CD14-positive monocyte (primary cell): Measurements from ENCODE around the gene KYNU. TPM values are rescaled to one million over a fixed set of nuclear protein-coding genes. Genes with fewer than 3 reads are reported as not detected.

Experiments
- DNase-seq, 3 donors: peaks; one replicate each; pipeline ENCODE4 v3.0.0-alpha.2; 2011 to 2022
- H2AFZ ChIP-seq: 2 replicates; pipeline ENCODE4 v1.6.0; 2012; ENCODE audit warnings: mild to moderate bottlenecking, low read depth, low read length, inconsistent platforms; ENCODE audit not compliant: insufficient read depth, poor library complexity, severe bottlenecking
- H3K27ac ChIP-seq, 2 donors: 1 replicate in 1 of 2; 2 replicates in 1 of 2; pipeline ENCODE4 v1.5.1; 2012 to 2013; ENCODE audit warnings: low read length in 2 of 2, control low read depth in 1 of 2, inconsistent platforms in 1 of 2, low read depth in 1 of 2, mild to moderate bottlenecking in 1 of 2
- H3K27me3 ChIP-seq, 2 donors: one replicate each; pipeline versions ENCODE4 v1.6.0 to v1.6.1; 2011 to 2013; ENCODE audit warnings: low read length in 2 of 2; ENCODE audit not compliant: control insufficient read depth in 2 of 2, insufficient read depth in 2 of 2
- H3K36me3 ChIP-seq, 2 donors: replicated peaks in 1 of 2; 1 replicate in 1 of 2; 2 replicates in 1 of 2; pipeline versions ENCODE4 v1.5.1 to v1.6.1; 2012 to 2013; ENCODE audit warnings: low read length in 2 of 2, control low read depth in 1 of 2, inconsistent platforms in 1 of 2, mild to moderate bottlenecking in 1 of 2; ENCODE audit not compliant: insufficient read depth in 2 of 2, control insufficient read depth in 1 of 2
- H3K4me1 ChIP-seq, 2 donors: 1 replicate in 1 of 2; 2 replicates in 1 of 2; pipeline versions ENCODE4 v1.5.1 to v1.6.1; 2012 to 2013; ENCODE audit warnings: low read length in 2 of 2, control low read depth in 1 of 2, inconsistent platforms in 1 of 2, mild to moderate bottlenecking in 1 of 2, moderate library complexity in 1 of 2; ENCODE audit not compliant: insufficient read depth in 2 of 2, control insufficient read depth in 1 of 2
- H3K4me2 ChIP-seq: replicated peaks from 2 replicates; pipeline ENCODE3; 2012; ENCODE audit warnings: low read length, moderate library complexity, mild to moderate bottlenecking; ENCODE audit not compliant: poor library complexity, severe bottlenecking; ENCODE audit errors: extremely low read depth
- H3K4me3 ChIP-seq, 3 experiments: fragments of 200-600 bp in 1 of 3; sonication (generic) in 1 of 3; replicated peaks in 1 of 3; 1 replicate in 2 of 3; 2 replicates in 1 of 3; pipeline ENCODE4 v1.5.1; 2011 to 2013; ENCODE audit warnings: low read length in 3 of 3, mild to moderate bottlenecking in 3 of 3, control low read depth in 2 of 3, low read depth in 2 of 3, inconsistent platforms in 1 of 3, moderate library complexity in 1 of 3
- H3K79me2 ChIP-seq: 2 replicates; pipeline ENCODE4 v1.6.0; 2012; ENCODE audit warnings: mild to moderate bottlenecking, control low read depth, inconsistent platforms, low read length, moderate library complexity; ENCODE audit not compliant: insufficient read depth
- H3K9ac ChIP-seq: 2 replicates; pipeline ENCODE4 v1.6.0; 2017; ENCODE audit warnings: low read length, mild to moderate bottlenecking; ENCODE audit not compliant: insufficient read depth, poor library complexity, severe bottlenecking
- H3K9me3 ChIP-seq, 2 donors: replicated peaks in 1 of 2; 1 replicate in 1 of 2; 2 replicates in 1 of 2; pipeline versions ENCODE4 v1.5.1 to v1.6.1; 2012 to 2013; ENCODE audit warnings: low read length in 2 of 2, control low read depth in 1 of 2; ENCODE audit not compliant: control insufficient read depth in 1 of 2, insufficient read depth in 1 of 2
- H4K20me1 ChIP-seq: 2 replicates; pipeline ENCODE4 v1.6.0; 2012; ENCODE audit warnings: mild to moderate bottlenecking, low read length, control low read depth, moderate library complexity; ENCODE audit not compliant: insufficient read depth
- H3K27ac Mint-ChIP-seq, 7 donors: one replicate each; pipeline ENCODE4 v1.8.0; 2020; ENCODE audit warnings: mild to moderate bottlenecking in 7 of 7, mixed read lengths in 7 of 7, moderate library complexity in 6 of 7, inconsistent platforms in 2 of 7
- H3K27me3 Mint-ChIP-seq, 3 donors: one replicate each; pipeline ENCODE4 v1.8.0; 2021 to 2022; ENCODE audit warnings: low read depth in 3 of 3, mild to moderate bottlenecking in 3 of 3, mixed read lengths in 3 of 3, moderate library complexity in 3 of 3, inconsistent platforms in 1 of 3
- H3K36me3 Mint-ChIP-seq, 2 donors: one replicate each; pipeline ENCODE4 v1.8.0; 2020; ENCODE audit warnings: mixed read lengths in 2 of 2, inconsistent platforms in 1 of 2, mild to moderate bottlenecking in 1 of 2
- H3K4me1 Mint-ChIP-seq: one replicate; pipeline ENCODE4 v1.8.0; 2020; ENCODE audit warnings: mild to moderate bottlenecking, mixed read lengths
- H3K4me3 Mint-ChIP-seq, 2 donors: one replicate each; pipeline ENCODE4 v1.8.0; 2020; ENCODE audit warnings: mild to moderate bottlenecking in 2 of 2, mixed read lengths in 2 of 2, moderate library complexity in 1 of 2
- H3K9me3 Mint-ChIP-seq, 7 donors: one replicate each; pipeline ENCODE4 v1.8.0; 2020 to 2022; ENCODE audit warnings: mixed read lengths in 7 of 7, mild to moderate bottlenecking in 6 of 7, moderate library complexity in 6 of 7, inconsistent platforms in 2 of 7
- WGBS: methylation state at CpG from one replicate; pipeline ENCODE4 v1.1.5; 2013; ENCODE audit warnings: missing lambda C conversion rate; ENCODE audit not compliant: insufficient coverage; 5-methylcytosine and 5-hydroxymethylcytosine counted together
- intact Hi-C, 2 donors: fragments of 100-400 bp; cut with micrococcal nuclease; formaldehyde crosslinking; loops; one replicate each; pipeline versions ENCODE4 v1.15.0 to v1.15.1; 2023
- polyA plus RNA-seq, 3 donors: library from polyadenylated mRNA; depleted of rRNA in 1 of 3; unstranded in 2 of 3; stranded (reverse) in 1 of 3; fragments of 300-500 nt in 2 of 3; fragments of >200 nt in 1 of 3; fragmentation: Illumina TruSeq in 2 of 3; gene quantifications; 1 replicate in 2 of 3; 2 replicates in 1 of 3; pipeline ENCODE4 v1.2.3, GENCODE V29; 2012 to 2021
- TF ChIP-seq, protein P1 (sequence below): fragments of 200-600 bp; IDR thresholded peaks from one replicate; pipeline ENCODE4 v1.8.0; 2022; ENCODE audit warnings: antibody characterized with exemption, mild to moderate bottlenecking

Gene KYNU
- polyA plus RNA-seq, 3 donors = 40.7 to 132 (median 131) TPM

DNA sequence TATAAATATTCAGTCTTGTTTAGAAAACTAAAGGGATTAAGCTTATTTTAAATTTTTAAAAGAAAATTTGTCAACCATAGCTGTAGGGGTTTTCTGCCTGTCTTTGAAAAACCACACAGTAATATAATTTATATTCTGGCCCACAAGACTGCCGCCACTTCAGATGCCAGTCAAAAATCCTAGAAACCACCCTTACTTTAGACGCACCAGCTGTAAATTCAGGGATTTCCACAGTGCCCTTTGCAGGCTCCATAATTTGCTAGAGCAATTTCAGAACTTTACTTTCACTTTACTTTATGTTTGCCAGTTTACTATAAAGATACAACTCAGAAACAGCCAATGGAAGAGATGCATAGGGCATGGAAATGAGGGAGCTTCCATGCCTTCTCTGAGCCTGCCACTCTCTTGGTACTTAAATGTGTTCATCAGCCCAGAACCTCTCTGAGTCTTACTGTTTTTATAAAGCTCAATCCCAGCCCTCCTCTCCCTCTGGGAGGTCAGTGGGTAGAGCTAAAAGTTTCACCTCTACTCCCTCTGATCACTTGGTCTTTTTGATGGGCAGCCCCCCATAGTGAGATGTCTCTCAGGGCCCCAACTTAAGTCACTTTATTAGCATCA is 63.3 kb downstream of the KYNU start:
- peaks cover 0 to 1% (median 0%) of the 10 kb centered on the region in 3 donors for H3K27me3 Mint-ChIP-seq
- H3K9me3 Mint-ChIP-seq = peaks cover 0 to 4% (median 1%) of the 10 kb centered on the region in 7 donors
- Histone ChIP-seq H3K4me2 (no peak overlapping the region), H4K20me1 (peaks cover 99% of the 10 kb centered on the region), H3K4me3 (no peak overlapping the region), H3K27me3 (no peaks in the 10 kb centered on the region), H3K27ac (no peak overlapping the region), H3K9ac (no peak overlapping the region), H3K4me1 (no peaks in the 10 kb centered on the region), H3K79me2 (no peaks in the 10 kb centered on the region), H2AFZ (no peak overlapping the region), H3K9me3 (no peaks in the 10 kb centered on the region), H3K36me3 (peaks cover 16 to 44% of the 10 kb centered on the region in 2 donors)
- H3K4me1 Mint-ChIP-seq = no peaks in the 10 kb centered on the region
- TF ChIP-seq, protein P1, sequence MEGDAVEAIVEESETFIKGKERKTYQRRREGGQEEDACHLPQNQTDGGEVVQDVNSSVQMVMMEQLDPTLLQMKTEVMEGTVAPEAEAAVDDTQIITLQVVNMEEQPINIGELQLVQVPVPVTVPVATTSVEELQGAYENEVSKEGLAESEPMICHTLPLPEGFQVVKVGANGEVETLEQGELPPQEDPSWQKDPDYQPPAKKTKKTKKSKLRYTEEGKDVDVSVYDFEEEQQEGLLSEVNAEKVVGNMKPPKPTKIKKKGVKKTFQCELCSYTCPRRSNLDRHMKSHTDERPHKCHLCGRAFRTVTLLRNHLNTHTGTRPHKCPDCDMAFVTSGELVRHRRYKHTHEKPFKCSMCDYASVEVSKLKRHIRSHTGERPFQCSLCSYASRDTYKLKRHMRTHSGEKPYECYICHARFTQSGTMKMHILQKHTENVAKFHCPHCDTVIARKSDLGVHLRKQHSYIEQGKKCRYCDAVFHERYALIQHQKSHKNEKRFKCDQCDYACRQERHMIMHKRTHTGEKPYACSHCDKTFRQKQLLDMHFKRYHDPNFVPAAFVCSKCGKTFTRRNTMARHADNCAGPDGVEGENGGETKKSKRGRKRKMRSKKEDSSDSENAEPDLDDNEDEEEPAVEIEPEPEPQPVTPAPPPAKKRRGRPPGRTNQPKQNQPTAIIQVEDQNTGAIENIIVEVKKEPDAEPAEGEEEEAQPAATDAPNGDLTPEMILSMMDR = no peak
- no CpG with 5 or more reads among the region's 2 CpGs for WGBS
- H3K4me3 Mint-ChIP-seq = no peak overlapping the region
- H3K27ac Mint-ChIP-seq = peak overlapping the region in 3 of 7 donors; percentile 46 to 58 (median 57)
- intact Hi-C loops = no loop called here
- DNase-seq = no peak
- H3K36me3 Mint-ChIP-seq = peaks cover 37 to 52% of the 10 kb centered on the region in 2 donors

- Mint-ChIP-seq H3K4me1 (no peaks in the 10 kb centered on the region), H3K27ac (no peak overlapping the region), H3K27me3 (peaks cover 0 to 1% (median 0%) of the 10 kb centered on the region in 3 donors), H3K36me3 (peaks cover 51 to 55% of the 10 kb centered on the region in 2 donors), H3K9me3 (peaks cover 0 to 2% (median 0%) of the 10 kb centered on the region in 7 donors), H3K4me3 (no peak overlapping the region)
- H2AFZ ChIP-seq = no peak overlapping the region
- no peaks in the 10 kb centered on the region for H3K27me3 ChIP-seq
- intact Hi-C loops = no loop called here
- DNase-seq = no peak
- H3K79me2 ChIP-seq = no peaks in the 10 kb centered on the region
- H3K4me3 ChIP-seq = no peak overlapping the region
- H3K9ac ChIP-seq = no peak overlapping the region
- H3K27ac ChIP-seq = no peak overlapping the region
- TF ChIP-seq, protein P1 = no peak
- no CpG with 5 or more reads among the region's 1 CpG for whole genome bisulfite sequencing
- peaks cover 0 to 2% of the 10 kb centered on the region in 2 donors for H3K9me3 ChIP-seq
- no peak overlapping the region for H3K4me2 ChIP-seq
- H4K20me1 ChIP-seq = peaks cover 99% of the 10 kb centered on the region
- peaks cover 13 to 43% of the 10 kb centered on the region in 2 donors for H3K36me3 ChIP-seq
- no peaks in the 10 kb centered on the region for H3K4me1 ChIP-seq
These were observed 65.2 kb downstream of the KYNU start for GRCh38 chr2:142942690-142943089.
